Prostate gland (tissue), 2 donors: Measurements from ENCODE around the gene PGBD2. TPM values are rescaled to one million over a fixed set of nuclear protein-coding genes. Genes with fewer than 3 reads are reported as not detected.

Source experiments
- DNase-seq: peaks from one replicate; pipeline ENCODE4 v3.0.0-alpha.2; 2019; ENCODE audit warnings: low spot score
- H3K27ac ChIP-seq, 2 donors: fragments of 200-600 bp; sonication (generic); 2 replicates each; pipeline ENCODE4 v1.5.1; 2017 to 2019
- H3K27me3 ChIP-seq: fragments of 200-600 bp; sonication (generic); replicated peaks from 2 replicates; pipeline ENCODE4 v1.5.1; 2019; ENCODE audit not compliant: insufficient read depth
- H3K36me3 ChIP-seq, 2 donors: fragments of 200-600 bp; sonication (generic); 1 replicate in 1 of 2; 2 replicates in 1 of 2; pipeline versions ENCODE4 v1.5.1 to v1.8.1; 2017 to 2019
- H3K4me1 ChIP-seq: fragments of 200-600 bp; sonication (generic); replicated peaks from 2 replicates; pipeline ENCODE4 v1.5.1; 2019
- H3K4me3 ChIP-seq, 2 donors: fragments of 200-600 bp; sonication (generic); 2 replicates each; pipeline ENCODE4 v1.5.1; 2017 to 2019
- H3K9me3 ChIP-seq: fragments of 200-600 bp; sonication (generic); 2 replicates; pipeline ENCODE4 v1.5.1; 2017
- POLR2A ChIP-seq: fragments of 450-650 bp; IDR thresholded peaks from one replicate; pipeline ENCODE4 v1.6.1; 2016; ENCODE audit warnings: antibody characterized with exemption, mild to moderate bottlenecking
- POLR2AphosphoS5 ChIP-seq: sonication (generic); formaldehyde crosslinking; IDR thresholded peaks from one replicate; pipeline ENCODE4 v1.6.1; 2017; ENCODE audit warnings: antibody characterized with exemption
- WGBS: methylation state at CpG from one replicate; pipeline ENCODE4 v1.1.5; 2018; 5-methylcytosine and 5-hydroxymethylcytosine counted together
- intact Hi-C: fragments of 100-400 bp; cut with DNase I; formaldehyde crosslinking; loops from one replicate; pipeline ENCODE4 v1.14.2; 2022
- total RNA-seq, 2 donors: library from RNA; depleted of rRNA; stranded (reverse); fragments of >200 nt; gene quantifications; one replicate each; pipeline ENCODE4 v1.1.0, GENCODE V29; 2016
- TF ChIP-seq, protein P1 (sequence below), 4 experiments: fragments of 200-600 bp in 2 of 4; fragments of 450-650 bp in 2 of 4; sonication (generic) in 2 of 4; IDR thresholded peaks; 1 replicate in 3 of 4; 2 replicates in 1 of 4; pipeline ENCODE4 v1.5.1; 2016 to 2019; ENCODE audit warnings: antibody characterized with exemption in 4 of 4, mild to moderate bottlenecking in 2 of 4, moderate library complexity in 2 of 4

The PGBD2 gene
- total RNA-seq, 2 donors from 2014 or later, result 8.6 to 12.6 TPM

- Histone ChIP-seq H3K27me3 (no peaks in the 10 kb centered on the region), H3K36me3 (no peaks in the 10 kb centered on the region), H3K4me1 (peaks cover 6% of the 10 kb centered on the region), H3K4me3 (peak within 1 kb of the TSS; percentile 45 to 46), H3K27ac (peak within 1 kb of the TSS; percentile 86 to 93), H3K9me3 (no peaks in the 10 kb centered on the region)
- DNase-seq, result peak; percentile 97
- 8% methylated on average over 45 of the region's 62 CpGs for WGBS
- intact Hi-C loops, result loop anchor here (2.0 kb wide), 1 partner anchor 14 kb away; no protein-coding TSS in a partner anchor
- TF ChIP-seq POLR2AphosphoS5 (peak; percentile 97), POLR2A (peak; percentile 88)
- TF ChIP-seq, protein P1, sequence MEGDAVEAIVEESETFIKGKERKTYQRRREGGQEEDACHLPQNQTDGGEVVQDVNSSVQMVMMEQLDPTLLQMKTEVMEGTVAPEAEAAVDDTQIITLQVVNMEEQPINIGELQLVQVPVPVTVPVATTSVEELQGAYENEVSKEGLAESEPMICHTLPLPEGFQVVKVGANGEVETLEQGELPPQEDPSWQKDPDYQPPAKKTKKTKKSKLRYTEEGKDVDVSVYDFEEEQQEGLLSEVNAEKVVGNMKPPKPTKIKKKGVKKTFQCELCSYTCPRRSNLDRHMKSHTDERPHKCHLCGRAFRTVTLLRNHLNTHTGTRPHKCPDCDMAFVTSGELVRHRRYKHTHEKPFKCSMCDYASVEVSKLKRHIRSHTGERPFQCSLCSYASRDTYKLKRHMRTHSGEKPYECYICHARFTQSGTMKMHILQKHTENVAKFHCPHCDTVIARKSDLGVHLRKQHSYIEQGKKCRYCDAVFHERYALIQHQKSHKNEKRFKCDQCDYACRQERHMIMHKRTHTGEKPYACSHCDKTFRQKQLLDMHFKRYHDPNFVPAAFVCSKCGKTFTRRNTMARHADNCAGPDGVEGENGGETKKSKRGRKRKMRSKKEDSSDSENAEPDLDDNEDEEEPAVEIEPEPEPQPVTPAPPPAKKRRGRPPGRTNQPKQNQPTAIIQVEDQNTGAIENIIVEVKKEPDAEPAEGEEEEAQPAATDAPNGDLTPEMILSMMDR (IDR thresholded peaks at IDR 0.05), result peak in 1 of 4 experiments; percentile 17
Observed at GRCh38 chr1:248858891-248859889, 46.8 kb upstream of the PGBD2 start, which contains the start of gene ZNF692. Gene ZNF692 (minus strand): TSS chr1:248859085. CDS start chr1:248858309, 776 bp downstream.

DNA sequence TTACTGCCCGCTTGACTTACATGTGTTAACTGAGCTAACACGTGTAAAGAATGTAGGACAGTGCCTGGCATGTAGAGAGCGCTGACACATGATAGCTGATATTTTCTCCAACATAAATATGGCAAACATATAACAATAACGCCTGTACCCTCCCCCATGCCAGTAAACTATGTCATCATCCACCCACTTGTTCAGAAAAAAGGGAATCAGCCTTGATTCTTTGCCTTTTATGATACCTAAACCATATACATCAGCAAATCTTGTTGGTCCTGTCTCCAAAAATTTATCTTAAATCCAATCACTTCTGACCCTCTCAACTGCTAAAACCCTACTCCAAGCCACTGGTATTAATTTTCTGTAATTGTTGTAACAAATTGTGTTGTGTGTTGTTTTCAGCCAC, 46.0 kb upstream of the PGBD2 start:
- no peaks in the 10 kb centered on the region for H3K27me3 ChIP-seq
- TF ChIP-seq, protein P1 (IDR thresholded peaks at IDR 0.05), result no peak
- no peak for TF ChIP-seq POLR2AphosphoS5
- peaks cover 6% of the 10 kb centered on the region for H3K4me1 ChIP-seq
- WGBS, result 85% methylated on average over 4 of the region's 4 CpGs
- intact Hi-C loops, result no loop called here
- H3K27ac ChIP-seq, result no peak overlapping the region
- no peaks in the 10 kb centered on the region for H3K36me3 ChIP-seq
- no peaks in the 10 kb centered on the region for H3K9me3 ChIP-seq
- DNase-seq, result no peak
- H3K4me3 ChIP-seq, result no peak overlapping the region

DNA sequence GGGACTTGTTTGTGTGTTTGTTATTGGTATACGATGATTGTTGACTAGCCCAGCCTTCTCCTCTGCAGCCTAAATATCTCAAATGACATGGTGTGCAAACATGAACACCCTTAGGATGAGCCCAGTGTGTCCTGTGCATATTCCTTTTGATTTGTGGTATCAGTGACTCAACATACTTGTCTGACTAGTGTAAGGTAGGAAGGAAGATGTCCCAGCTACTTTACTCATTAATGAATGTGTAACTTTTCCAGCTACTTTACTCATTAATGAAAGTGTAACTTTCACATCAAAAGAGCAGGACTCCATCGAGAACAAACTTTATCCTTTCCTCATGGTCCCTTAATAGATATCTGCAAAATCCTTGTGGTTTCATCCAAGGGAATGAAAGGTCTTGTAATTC, 44.4 kb upstream of the PGBD2 start:
- intact Hi-C loops, result no loop called here
- no peak for DNase-seq
- Histone ChIP-seq H3K36me3 (no peaks in the 10 kb centered on the region), H3K27ac (no peak overlapping the region), H3K9me3 (no peaks in the 10 kb centered on the region), H3K4me3 (no peak overlapping the region), H3K27me3 (no peaks in the 10 kb centered on the region), H3K4me1 (peaks cover 6% of the 10 kb centered on the region)
- WGBS, result 86% methylated on average over 2 of the region's 2 CpGs
- no peak for TF ChIP-seq POLR2AphosphoS5
- TF ChIP-seq, protein P1 (IDR thresholded peaks at IDR 0.05), result no peak
- no peak for TF ChIP-seq POLR2A

- intact Hi-C loops, result no loop called here
- peaks cover 6% of the 10 kb centered on the region for H3K4me1 ChIP-seq
- peak overlapping the region; percentile 38 to 41 for H3K4me3 ChIP-seq
- 21% methylated on average over 4 of the region's 4 CpGs for WGBS
- TF ChIP-seq POLR2A (no peak), POLR2AphosphoS5 (no peak)
- TF ChIP-seq, protein P1 (IDR thresholded peaks at IDR 0.05), result no peak
- H3K9me3 ChIP-seq, result no peaks in the 10 kb centered on the region
- H3K36me3 ChIP-seq, result no peaks in the 10 kb centered on the region
- no peak for DNase-seq
- no peaks in the 10 kb centered on the region for H3K27me3 ChIP-seq
- peak overlapping the region; percentile 58 to 78 for H3K27ac ChIP-seq
Observed at GRCh38 chr1:248862695-248862997, 43.4 kb upstream of the PGBD2 start.
